ENCODE data around the gene DSCAM. TPM values are rescaled to one million over a fixed set of nuclear protein-coding genes. Genes with fewer than 3 reads are reported as not detected.

Gene DSCAM
- polyA plus RNA-seq, 4 donors = 0.06 to 0.13 (median 0.11) TPM

- DNase-seq (ENCODE audit: low read depth in 4 of 4, low spot score in 3 of 4) = peak in 3 of 4 donors; percentile 16 to 25 (median 18)
Observed at GRCh38 chr21:40422896-40423635, 423.9 kb downstream of the DSCAM start.

- no peak for DNase-seq (ENCODE audit: low read depth in 4 of 4, low spot score in 3 of 4)
Observed at GRCh38 chr21:40421121-40421520, 425.8 kb downstream of the DSCAM start.

- no peak for DNase-seq (ENCODE audit: low read depth in 4 of 4, low spot score in 3 of 4)
Observed at GRCh38 chr21:40416572-40416971, 430.4 kb downstream of the DSCAM start.

- no peak for DNase-seq (ENCODE audit: low read depth in 4 of 4, low spot score in 3 of 4)
Observed at GRCh38 chr21:40408561-40408960, 438.4 kb downstream of the DSCAM start.

GRCh38 chr21:40404396-40404800, 442.6 kb downstream of the DSCAM start:
- peak in 2 of 4 donors; percentile 8 to 25 for DNase-seq (ENCODE audit: low read depth in 4 of 4, low spot score in 3 of 4)

GRCh38 chr21:40402884-40403582, 443.9 kb downstream of the DSCAM start:
- DNase-seq (ENCODE audit: low read depth in 4 of 4, low spot score in 3 of 4) = no peak

- DNase-seq (ENCODE audit: low read depth in 4 of 4, low spot score in 3 of 4) = no peak
Observed at GRCh38 chr21:40395732-40396131, 451.2 kb downstream of the DSCAM start.

- DNase-seq (ENCODE audit: low read depth in 4 of 4, low spot score in 3 of 4) = no peak
Observed at GRCh38 chr21:40393066-40393465, 453.9 kb downstream of the DSCAM start.

GRCh38 chr21:40388046-40388445, 458.9 kb downstream of the DSCAM start:
- DNase-seq (ENCODE audit: low read depth in 4 of 4, low spot score in 3 of 4) = no peak

GRCh38 chr21:40386981-40387747, 459.8 kb downstream of the DSCAM start:
- DNase-seq (ENCODE audit: low read depth in 4 of 4, low spot score in 3 of 4) = no peak

- DNase-seq (ENCODE audit: low read depth in 4 of 4, low spot score in 3 of 4) = peak in 2 of 4 donors; percentile 4 to 26
Observed at GRCh38 chr21:40386294-40386911, 460.6 kb downstream of the DSCAM start.

- DNase-seq (ENCODE audit: low read depth in 4 of 4, low spot score in 3 of 4) = no peak
Observed at GRCh38 chr21:40385883-40386282, 461.1 kb downstream of the DSCAM start.

GRCh38 chr21:40383951-40384350, 463.0 kb downstream of the DSCAM start:
- no peak for DNase-seq (ENCODE audit: low read depth in 4 of 4, low spot score in 3 of 4)

- no peak for DNase-seq (ENCODE audit: low read depth in 4 of 4, low spot score in 3 of 4)
Observed at GRCh38 chr21:40381111-40381510, 465.8 kb downstream of the DSCAM start.

GRCh38 chr21:40379881-40380810, 466.8 kb downstream of the DSCAM start:
- DNase-seq (ENCODE audit: low read depth in 4 of 4, low spot score in 3 of 4) = no peak

GRCh38 chr21:40377135-40377534, 469.8 kb downstream of the DSCAM start:
- no peak for DNase-seq (ENCODE audit: low read depth in 4 of 4, low spot score in 3 of 4)

- no peak for DNase-seq (ENCODE audit: low read depth in 4 of 4, low spot score in 3 of 4)
Observed at GRCh38 chr21:40373761-40374160, 473.2 kb downstream of the DSCAM start.

GRCh38 chr21:40372506-40372905, 474.5 kb downstream of the DSCAM start:
- DNase-seq (ENCODE audit: low read depth in 4 of 4, low spot score in 3 of 4) = peak in 3 of 4 donors; percentile 10 to 22 (median 16)

GRCh38 chr21:40371329-40371728, 475.6 kb downstream of the DSCAM start:
- no peak for DNase-seq (ENCODE audit: low read depth in 4 of 4, low spot score in 3 of 4)

- DNase-seq (ENCODE audit: low read depth in 4 of 4, low spot score in 3 of 4) = no peak
Observed at GRCh38 chr21:40356644-40357043, 490.3 kb downstream of the DSCAM start.
